ENCODE measurements around the gene ANKRD53. TPM values are rescaled to one million over a fixed set of nuclear protein-coding genes. Genes with fewer than 3 reads are reported as not detected.
"Not testable (repeated sequence)": the region's sequence is repeated elsewhere in the genome, so short reads cannot be mapped to it uniquely, and the experiment has no call there.

Gene ANKRD53
- total RNA-seq, 1 donor from 2014 or later = 0.30 TPM

DNA sequence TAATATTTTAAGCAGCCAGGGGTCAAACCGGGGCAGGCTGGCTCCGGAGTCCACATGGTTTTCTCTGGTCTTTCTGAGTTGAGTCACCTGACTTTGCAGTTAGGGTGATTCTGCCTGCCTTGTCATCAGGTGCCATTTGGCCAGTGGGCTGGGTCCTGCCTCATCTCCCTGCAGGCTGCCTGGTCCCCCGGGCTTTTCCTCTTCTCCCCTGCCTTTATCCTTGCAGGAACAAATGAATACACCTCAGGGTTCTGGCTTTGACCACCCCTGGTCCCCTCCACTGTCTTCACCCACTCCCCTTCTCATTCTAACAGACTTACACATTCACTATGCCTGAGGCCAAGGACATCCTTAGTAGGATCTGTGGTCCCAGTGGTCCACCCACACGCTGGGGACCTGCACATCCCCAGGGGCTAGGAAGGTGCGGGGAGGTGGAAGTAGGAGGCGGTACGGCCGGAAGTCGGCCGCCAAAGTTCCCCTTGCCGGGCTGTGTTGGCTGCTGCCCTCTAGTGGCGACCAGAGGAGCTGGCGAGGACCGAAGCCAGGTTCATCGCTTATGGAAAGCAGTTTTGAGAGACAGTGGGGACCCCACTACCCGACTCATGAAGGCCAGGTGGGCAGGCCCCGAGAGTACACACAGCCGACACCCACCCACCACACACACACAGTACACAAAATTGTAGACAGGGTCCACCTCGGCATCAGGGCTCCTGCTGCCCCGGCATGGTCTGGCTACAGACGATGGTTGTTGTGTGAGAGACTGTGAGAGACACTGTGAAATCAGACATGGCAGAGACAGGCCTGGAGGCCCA lies 22.6 kb downstream of the ANKRD53 start:
- ATAC-seq (ENCODE audit: poor library complexity) (peak; percentile 90), DNase-seq (peak; percentile 87)
- intact Hi-C loops (cut with DNase I) = no loop called here

DNA sequence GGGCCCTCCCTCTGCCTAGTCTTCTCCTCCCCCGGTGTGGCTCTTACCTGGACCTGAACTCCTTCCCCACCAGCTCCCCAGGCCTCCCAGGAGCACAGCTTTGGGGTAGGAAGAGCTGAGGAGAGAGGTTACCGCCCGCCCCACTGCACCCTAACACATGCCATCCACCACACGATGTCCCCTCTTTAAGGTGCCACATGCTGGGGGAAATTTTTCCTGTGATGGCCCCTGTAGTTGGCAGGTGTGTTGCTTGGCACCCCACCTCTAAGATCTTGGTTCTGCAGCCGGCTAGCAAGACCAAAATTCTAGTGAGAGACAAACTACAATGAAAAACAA lies 23.1 kb downstream of the ANKRD53 start:
- intact Hi-C loops (cut with DNase I) = no loop called here
- ATAC-seq (ENCODE audit: poor library complexity) (no peak), DNase-seq (no peak)

DNA sequence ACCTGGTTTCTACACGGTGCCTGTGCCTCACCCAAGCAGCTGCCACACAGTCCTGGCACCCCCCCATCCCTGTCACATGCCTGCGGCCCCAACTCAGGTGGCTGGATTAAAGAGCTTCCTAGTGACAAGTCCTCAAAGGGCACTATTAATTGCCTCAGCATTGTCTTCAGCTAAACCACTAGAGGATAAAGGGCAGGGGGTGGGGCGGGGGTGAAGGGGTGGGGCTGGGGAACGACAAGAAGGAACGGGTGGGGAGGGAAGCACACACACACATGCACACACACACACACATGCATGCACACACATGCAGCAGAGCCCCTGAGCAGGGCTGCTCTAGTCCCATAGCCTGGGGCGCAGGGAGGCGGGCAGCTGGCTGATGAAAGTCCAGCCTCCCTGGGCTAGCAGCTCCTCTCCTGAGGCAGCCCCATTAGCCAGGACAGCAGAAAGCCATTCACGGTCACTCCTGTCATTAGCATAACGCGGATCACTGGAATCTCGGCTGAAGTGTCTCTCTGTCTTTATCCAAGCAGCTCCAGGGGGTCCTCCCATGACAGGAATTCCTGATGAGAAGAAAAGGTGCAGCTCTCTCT lies 23.6 kb downstream of the ANKRD53 start:
- ATAC-seq (ENCODE audit: poor library complexity) (no peak), DNase-seq (no peak)
- intact Hi-C loops (cut with DNase I) = no loop called here

DNA sequence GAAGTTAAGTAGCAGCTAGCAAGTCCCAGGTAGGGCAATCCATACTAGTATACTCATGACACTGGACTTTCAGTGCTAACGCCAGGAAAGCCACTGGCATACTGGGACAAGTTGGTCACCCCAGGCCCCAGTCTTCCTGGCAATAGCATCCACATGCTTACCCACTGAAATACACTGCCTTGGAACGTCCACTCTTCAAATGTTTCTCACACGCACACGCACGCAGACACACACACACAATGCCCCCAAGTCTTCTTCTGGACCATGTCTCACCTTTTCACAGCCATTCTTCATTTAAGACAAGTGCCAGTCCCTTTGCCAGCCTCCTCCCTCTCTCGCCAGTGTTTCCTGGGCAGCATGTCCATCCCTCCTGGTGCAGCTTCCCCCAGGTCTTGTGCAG lies 25.0 kb downstream of the ANKRD53 start:
- ATAC-seq (ENCODE audit: poor library complexity) (no peak), DNase-seq (no peak)
- intact Hi-C loops (cut with DNase I) = no loop called here

DNA sequence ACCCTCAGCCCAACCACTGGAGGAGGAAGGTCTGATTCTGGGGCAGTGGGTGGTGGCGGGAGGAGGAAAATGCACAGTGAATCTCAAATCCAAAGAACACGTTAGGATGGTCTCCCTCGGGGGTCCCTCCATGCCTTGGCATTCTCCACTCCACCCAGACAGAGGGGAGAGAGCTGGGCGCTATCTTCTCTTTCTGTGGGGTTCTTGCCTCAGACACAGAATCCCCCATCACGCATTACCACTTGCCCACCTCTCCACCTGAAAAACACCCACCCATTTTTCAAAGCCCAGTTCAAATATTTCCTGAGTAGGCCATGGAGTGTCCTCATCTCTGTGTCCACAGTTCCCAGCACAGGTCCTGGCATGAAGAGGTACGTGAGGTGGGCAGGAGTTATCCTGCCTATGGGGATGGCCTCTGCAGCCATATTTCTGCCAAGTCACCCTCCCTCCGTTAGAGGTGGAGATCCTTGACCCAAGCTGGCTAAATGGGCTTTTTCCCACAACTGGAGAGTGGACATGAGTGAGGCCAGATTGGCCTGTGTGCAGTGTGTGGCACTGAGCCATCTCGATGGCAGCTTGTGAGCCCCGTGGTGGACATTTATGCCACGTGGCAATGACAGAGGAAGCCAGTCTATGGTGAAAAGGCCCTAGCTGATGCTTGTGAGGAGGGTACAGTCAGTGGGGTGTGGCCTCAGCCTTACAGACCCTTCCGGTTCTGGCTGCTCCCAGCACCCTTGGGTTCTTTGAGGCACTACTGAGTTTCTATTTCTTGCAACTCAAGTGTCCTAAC lies 25.7 kb downstream of the ANKRD53 start:
- DNase-seq = no peak
- intact Hi-C loops (cut with DNase I) = no loop called here

DNA sequence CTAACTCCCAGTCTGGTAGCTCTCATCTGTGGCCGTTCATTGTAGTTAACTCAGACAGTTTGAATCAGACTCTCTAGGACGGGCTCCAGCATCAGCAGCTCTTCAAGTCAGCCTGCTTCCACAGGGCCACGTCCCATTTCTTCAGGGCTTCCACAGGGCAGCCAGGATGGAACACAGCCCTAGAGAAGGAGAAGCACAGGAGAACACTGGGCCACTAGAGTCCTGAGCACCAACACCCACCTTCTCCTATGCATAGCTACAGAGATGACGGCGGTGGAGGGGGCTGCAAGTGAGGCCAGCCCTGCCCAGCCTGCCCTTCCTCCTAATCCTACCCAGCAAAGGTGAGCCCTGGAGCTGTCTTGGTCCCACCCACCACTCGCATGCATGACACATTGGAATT lies 26.4 kb downstream of the ANKRD53 start:
- no peak for ATAC-seq (ENCODE audit: poor library complexity)
- DNase-seq = no peak
- intact Hi-C loops (cut with DNase I) = no loop called here

More for the DNA sequence above, 25.7 kb downstream of the ANKRD53 start:
- no peak for ATAC-seq (ENCODE audit: poor library complexity)

DNA sequence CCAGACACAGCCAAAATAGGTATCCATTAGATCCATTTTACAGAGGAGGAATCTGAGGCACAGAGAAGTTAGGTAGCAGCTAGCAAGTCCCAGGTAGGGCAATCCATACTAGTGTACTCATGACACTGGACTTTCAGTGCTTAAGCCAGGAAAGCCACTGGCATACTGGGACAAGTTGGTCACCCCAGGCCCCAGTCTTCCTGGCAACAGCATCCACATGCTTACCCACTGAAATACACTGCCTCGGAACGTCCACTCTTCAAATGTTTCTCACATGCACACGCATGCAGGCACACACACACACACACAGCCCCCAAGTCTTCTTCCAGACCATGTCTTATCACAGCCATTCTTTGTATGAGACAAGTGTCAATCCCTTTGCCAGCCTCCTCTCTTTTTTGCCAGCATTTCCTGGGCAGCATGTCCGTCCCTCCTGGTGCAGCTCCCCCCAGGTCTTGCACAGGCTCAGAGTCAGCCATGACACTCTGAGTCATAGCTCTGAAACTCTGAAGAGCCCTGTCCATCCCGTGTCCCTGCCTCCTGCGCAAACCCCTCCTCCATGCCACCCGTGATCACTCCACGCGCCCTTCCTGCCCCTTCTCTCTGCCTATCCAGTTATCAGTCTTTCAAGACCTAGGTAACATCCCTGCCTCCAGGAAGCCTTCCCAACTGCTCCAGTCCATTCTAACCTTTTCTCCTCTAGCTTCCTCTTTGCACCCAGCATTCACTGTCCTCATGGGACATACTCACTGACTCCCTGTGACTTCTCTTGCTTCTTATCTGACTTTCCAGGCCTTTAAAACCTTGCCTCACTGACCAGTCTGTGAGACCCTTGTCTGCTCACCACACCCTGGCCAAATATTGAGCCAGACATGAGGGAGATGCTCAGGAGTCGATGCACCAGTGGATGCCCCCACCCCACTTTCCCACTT lies 27.1 kb downstream of the ANKRD53 start:
- ATAC-seq (ENCODE audit: poor library complexity) (no peak), DNase-seq (no peak)
- intact Hi-C loops (cut with DNase I) = no loop called here

DNA sequence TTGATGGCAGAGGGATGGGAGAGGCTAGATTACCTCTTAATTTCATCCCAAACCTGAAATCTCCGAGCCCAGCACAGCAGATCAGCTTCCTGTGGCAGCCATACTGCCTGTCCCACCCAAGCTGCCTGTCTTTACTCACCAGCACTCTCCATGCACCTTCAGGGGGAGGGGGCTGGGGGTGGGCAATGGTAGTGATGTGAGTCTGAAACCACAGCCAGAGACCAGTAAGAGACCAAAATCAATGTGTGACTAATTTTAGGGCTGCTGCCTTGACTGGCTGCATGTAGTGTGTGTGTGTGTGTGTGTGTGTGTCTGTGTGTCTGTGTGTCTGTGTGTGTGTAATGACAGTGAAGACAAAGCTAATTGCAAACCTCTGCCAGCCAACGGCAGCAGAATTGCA lies 27.9 kb downstream of the ANKRD53 start:
- intact Hi-C loops (cut with DNase I) = no loop called here
- ATAC-seq (ENCODE audit: poor library complexity) (no peak), DNase-seq (no peak)

DNA sequence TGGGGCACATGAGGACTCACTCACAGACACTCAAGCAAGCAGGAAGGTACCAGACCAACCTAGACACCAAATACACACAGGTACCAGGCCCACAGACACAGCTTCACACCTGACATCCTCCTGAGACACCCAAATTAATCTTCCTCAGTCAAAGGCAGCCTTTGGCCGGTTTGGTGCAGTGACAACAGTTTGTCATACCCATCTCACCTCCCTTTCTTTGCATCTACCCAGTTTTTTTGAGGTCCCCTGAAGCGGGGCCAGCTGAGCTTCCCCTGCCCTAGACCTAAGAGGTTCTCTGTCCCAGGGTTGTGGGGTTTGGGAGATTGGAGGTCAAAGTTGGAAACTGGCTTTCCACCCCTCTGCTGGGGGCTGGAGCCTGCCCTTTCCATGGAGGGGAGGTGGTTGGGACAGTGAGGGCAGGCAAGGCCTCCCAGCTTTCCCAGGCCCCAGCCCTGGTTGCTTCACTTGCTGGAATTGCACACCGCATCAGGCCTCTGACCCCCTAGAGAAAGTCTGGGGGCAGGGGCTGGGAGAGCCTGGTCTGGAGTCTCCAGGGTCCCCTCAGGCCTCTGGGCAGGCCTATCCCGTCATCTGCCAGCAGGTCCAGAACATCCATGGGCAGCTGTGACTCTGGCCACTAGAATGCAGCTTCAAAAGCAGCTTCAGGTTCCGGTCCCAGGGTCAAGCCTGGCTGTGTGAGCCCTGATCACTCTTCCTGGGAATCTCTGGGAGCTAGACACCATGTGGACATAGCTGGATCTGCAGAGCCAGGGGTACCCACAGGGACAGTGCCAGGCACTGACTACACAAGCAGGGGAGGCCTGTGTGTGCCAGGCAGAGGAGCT lies 28.7 kb downstream of the ANKRD53 start:
- no peak for ATAC-seq (ENCODE audit: poor library complexity)
- intact Hi-C loops (cut with DNase I) = no loop called here
- DNase-seq = no peak

DNA sequence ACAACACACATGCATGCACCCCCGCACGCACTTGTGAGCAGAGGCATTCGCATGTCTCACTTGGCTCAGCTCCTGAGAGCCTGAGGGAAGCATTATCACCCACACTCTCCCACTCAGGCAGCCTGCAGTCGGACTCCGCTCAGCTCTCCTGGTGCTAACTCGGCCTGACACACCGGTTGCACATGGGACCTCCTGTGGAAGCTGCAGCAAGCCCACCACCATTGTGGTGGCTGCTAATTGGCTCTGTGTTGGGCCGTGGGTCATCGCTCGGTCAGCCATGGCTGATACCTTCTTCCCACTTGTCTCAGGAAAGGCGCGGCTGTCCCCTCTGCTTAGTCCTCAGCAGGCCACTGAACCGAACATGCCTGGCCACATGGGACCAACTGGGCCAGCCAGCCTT lies 29.9 kb downstream of the ANKRD53 start:
- DNase-seq = no peak
- intact Hi-C loops (cut with DNase I) = no loop called here
- no peak for ATAC-seq (ENCODE audit: poor library complexity)

DNA sequence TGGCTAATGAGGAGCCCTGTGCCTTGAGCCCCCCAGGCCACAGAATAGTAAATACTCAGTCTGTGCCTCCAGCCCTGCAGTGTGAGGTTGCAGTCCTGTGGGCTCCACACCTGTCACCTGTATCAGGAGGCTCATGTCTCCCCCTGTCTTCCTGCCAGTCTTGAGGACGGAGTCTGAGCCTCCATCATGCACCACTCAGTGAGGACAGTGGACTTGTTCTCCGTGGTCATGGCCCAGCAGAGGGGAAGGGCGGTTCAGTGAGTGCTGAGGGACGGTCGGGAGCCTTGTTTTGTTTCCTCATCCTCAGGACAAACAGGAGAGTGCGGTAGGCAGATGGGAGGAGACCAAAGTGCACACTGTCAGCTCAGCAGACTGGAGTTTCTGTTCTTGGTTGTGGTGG lies 33.4 kb downstream of the ANKRD53 start:
- ATAC-seq (ENCODE audit: poor library complexity); DNase-seq; intact Hi-C loops (cut with DNase I): not testable (repeated sequence)

DNA sequence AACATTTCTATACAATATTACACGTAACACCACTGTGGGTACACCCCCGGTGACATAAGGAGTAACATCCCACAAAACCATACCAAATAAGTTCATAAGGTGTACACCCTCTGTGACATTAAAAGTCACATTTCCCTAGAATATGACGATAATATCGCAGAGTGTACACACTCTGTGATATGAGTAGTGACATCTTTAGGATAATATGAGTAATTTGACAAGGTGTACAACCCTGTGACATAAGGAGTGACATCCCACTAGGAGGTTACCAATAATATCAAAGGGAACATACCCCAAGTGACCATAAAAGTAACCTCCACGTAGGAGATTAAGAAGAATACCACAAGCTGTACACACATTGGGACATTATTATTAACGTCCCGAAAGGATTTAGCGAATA lies 40.2 kb downstream of the ANKRD53 start:
- DNase-seq = no peak

DNA sequence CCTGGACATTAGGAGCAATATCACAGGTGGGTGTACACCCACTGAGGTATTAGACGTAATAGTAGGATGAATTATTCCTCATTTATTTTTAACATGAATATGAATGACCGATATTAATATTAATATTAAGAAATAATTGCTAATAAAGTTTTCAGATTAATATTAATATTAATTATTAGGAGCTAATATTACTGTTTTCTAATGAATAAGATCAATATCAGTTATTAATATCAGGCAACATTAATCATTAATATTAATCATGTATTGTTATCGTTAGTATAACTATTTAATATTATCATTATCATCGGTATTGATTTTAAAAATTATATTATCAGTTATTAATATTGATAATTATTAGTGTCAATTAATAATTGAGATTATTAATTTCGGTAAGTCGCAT lies 41.6 kb downstream of the ANKRD53 start:
- intact Hi-C loops (cut with DNase I); DNase-seq: not testable (repeated sequence)

More for the DNA sequence above, 40.2 kb downstream of the ANKRD53 start:
- intact Hi-C loops (cut with DNase I) = no loop called here
- ATAC-seq (ENCODE audit: poor library complexity) = no peak

DNA sequence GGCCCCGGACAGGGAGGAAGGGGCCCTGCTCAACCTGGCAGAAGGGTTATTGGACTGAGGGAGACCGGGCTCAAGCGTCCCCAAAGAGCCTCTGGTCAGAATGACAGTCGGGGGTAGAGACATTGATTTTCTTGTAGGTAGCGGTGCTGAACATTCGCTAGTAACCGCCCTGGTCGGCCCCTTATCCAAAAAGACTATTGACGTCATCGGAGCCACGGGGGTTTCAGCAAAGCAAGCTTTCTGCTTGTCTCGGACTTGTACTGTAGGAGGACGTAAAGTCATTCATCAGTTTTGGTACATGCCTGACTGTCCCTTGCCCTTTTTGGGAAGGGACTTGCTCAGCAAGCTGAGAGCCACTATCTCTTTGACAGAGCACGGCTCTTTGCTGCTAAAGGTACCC lies 43.0 kb downstream of the ANKRD53 start:
- intact Hi-C loops (cut with DNase I); DNase-seq; ATAC-seq (ENCODE audit: poor library complexity): not testable (repeated sequence)

More for the DNA sequence above, 41.6 kb downstream of the ANKRD53 start:
- ATAC-seq (ENCODE audit: poor library complexity) = not testable (repeated sequence)

DNA sequence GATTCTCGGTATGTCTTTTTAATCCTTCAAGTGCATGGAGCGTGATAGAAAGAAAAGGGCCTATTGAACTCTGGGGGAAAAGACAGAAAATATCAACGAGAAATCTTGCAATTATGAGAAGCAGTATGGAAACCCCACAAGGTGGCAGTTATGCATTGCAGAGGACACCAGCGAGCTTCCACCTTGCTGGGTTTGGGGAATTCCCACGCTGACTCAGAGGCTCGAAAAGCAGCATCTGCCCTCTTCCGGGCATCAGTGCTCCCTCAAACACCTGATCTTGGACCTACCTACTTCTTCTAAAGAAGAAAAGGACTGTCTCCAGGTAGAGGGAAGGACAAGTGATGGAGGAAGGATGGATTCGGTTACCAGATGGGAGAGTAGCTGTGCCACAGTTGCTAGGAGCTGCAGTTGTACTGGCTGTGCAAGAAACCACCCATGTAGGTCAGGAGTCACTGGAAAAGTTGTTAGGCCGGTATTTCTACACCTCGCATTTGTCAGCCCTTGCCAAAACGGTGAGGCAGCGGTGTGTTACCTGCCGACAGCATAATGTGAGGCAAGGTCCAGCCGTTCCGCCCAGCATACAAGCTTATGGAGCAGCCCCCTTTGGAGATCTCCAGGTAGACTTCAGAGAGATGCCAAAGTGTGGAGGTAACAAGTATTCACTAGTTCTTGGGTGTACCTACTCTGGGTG lies 45.3 kb downstream of the ANKRD53 start:
- DNase-seq; intact Hi-C loops (cut with DNase I); ATAC-seq (ENCODE audit: poor library complexity): not testable (repeated sequence)
